ENCODE data around the gene NPIPA2. TPM values are rescaled to one million over a fixed set of nuclear protein-coding genes. Genes with fewer than 3 reads are reported as not detected.
A peak's percentile ranks its signal among the peaks of the same experiment; 100 is the strongest.
"Not testable (repeated sequence)": the region's sequence is repeated elsewhere in the genome, so short reads cannot be mapped to it uniquely, and the experiment has no call there.

Gene NPIPA2
- total RNA-seq (2021) (12.1 to 20.8 TPM (median 19.5 TPM) in 3 replicates), Bru-seq, nascent RNA (percentile 14 among the genes with signal in this experiment)
- long read RNA-seq, experiment 1, partial matches to known transcripts: 2 of 14 reads
- long read RNA-seq, experiment 1, other reads (novel, unspliced or antisense): 12 of 14 reads
- long read RNA-seq, experiment 2, partial matches to known transcripts: 4 of 22 reads
- long read RNA-seq, experiment 2, other reads (novel, unspliced or antisense): 18 of 22 reads
- long read RNA-seq, experiment 3, partial matches to known transcripts: 1 of 12 reads
- long read RNA-seq, experiment 3, other reads (novel, unspliced or antisense): 11 of 12 reads

GRCh38 chr16:14742273-14743128, at the start of gene NPIPA2:
NPIPA2 (plus strand) TSS chr16:14742533; CDS start chr16:14748066, 5,533 bp downstream.
- ATAC-seq: peak; percentile 99
- DNase-seq (ENCODE audit: low spot score); POLR2A ChIA-PET; H3K9me3 Mint-ChIP-seq; H3K4me3 Mint-ChIP-seq; H3K36me3 Mint-ChIP-seq; CTCF ChIA-PET; H3K27me3 Mint-ChIP-seq (ENCODE audit: low read depth); H3K4me1 Mint-ChIP-seq; H3K27ac Mint-ChIP-seq: not testable (repeated sequence)

- ATAC-seq: peak; percentile 94
- H3K4me1 Mint-ChIP-seq; H3K9me3 Mint-ChIP-seq; DNase-seq (ENCODE audit: low spot score); CTCF ChIA-PET; H3K4me3 Mint-ChIP-seq; POLR2A ChIA-PET; H3K27ac Mint-ChIP-seq; H3K36me3 Mint-ChIP-seq; H3K27me3 Mint-ChIP-seq (ENCODE audit: low read depth): not testable (repeated sequence)
Measured at GRCh38 chr16:14694129-14694528, 48.2 kb upstream of the NPIPA2 start, which contains the start of gene PLA2G10. PLA2G10 (minus strand) TSS chr16:14694308; CDS start chr16:14694229, 79 bp downstream.

DNA sequence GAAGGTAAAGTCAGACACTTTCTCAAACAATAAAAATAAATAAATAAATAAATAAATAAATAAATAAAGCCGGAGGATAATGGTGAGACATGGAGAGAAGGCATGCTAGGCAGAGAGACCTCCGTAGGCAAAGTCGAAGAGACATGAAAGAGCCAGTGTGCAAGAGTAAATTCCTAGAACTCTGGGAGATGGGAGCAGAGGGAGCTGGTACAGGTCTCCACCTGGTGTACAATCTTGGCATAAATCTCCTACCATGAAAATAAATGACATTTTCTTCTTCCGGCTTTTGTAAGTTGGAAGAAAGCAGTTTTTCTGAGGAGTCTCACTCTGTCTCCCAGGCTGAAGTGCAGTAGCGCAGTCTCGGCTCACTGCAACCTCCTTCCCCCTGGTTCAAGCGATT, 40.5 kb upstream of the NPIPA2 start:
- not testable (repeated sequence) for ATAC-seq, H3K4me1 Mint-ChIP-seq, H3K36me3 Mint-ChIP-seq

DNA sequence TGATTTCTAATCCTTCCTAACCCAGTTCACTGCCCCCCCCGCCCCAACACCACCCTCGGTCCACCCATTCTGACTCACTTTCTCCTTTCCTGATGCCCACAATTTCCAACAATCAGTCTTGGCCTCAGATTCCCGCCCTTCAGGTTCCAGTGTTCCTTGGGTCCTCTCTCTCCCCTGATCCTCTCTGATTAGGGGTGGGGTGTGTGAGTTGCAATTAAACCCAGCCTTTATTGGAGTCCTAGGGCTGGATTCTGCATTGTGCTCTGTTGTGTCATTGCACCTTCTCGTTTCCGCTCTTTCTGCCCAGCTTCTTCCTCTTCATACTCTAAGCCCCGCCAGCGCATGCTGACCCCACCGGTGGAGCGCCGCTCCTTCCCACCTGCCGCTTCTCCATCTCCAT, 39.7 kb upstream of the NPIPA2 start:
- H3K4me1 Mint-ChIP-seq; CTCF ChIA-PET; POLR2A ChIA-PET; H3K27ac Mint-ChIP-seq; H3K4me3 Mint-ChIP-seq; H3K27me3 Mint-ChIP-seq (ENCODE audit: low read depth); H3K9me3 Mint-ChIP-seq; ATAC-seq; DNase-seq (ENCODE audit: low spot score); H3K36me3 Mint-ChIP-seq: not testable (repeated sequence)

More for the DNA sequence above, 40.5 kb upstream of the NPIPA2 start:
- CTCF ChIA-PET; H3K27me3 Mint-ChIP-seq (ENCODE audit: low read depth); POLR2A ChIA-PET; H3K4me3 Mint-ChIP-seq; DNase-seq (ENCODE audit: low spot score); H3K9me3 Mint-ChIP-seq; H3K27ac Mint-ChIP-seq: not testable (repeated sequence)

DNA sequence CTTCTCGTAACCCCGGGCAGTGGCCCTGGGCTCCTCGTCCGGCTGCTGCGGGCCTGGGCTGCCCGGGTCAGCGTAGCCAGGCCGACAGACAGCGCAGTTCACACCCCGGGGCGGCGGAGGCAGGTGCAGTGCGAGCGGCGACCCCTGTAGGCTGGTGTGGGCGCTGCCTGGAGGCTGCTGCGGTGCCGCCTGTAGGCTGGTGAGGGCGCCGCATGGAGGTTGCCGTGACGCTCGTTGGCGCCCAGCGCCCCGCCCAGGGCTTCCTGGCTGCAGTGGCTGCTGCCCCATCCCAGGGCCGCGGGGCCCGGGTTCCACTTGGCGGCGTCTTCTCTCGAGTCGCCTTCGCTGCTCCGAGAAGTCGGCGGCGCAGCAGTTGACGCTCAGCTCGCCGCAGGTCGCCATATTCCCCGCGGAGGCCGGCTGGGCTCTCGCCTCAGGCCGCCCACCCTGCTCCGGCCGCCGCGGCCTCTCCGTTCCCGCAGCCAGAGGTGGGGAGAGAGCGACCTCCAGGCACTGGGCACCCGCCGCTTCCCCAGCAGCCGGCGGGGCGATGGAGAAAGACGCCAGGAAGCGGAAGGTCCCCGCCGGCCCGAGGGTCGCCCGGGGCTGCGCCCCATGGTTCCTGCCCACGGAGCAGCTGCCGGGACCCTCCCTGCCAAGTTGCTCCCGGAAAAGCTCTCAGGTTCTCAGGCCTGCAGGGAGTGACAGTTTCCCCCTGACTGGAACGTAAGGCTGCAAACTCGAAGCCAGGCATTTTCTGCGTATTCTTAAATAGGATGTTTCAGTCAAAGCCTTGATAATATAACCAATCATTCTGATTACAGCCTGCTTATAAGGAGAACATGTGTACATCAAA, 38.9 kb upstream of the NPIPA2 start, which contains the start of gene NPIPA3:
NPIPA3 (plus strand) TSS at position 256 of the 856 bp plus-strand sequence. CDS start 5,533 bp downstream, outside the sequence.
- H3K9me3 Mint-ChIP-seq; H3K27me3 Mint-ChIP-seq (ENCODE audit: low read depth); H3K27ac Mint-ChIP-seq; DNase-seq (ENCODE audit: low spot score); POLR2A ChIA-PET; H3K36me3 Mint-ChIP-seq; H3K4me3 Mint-ChIP-seq; H3K4me1 Mint-ChIP-seq; CTCF ChIA-PET: not testable (repeated sequence)
- peak; percentile 99 for ATAC-seq

DNA sequence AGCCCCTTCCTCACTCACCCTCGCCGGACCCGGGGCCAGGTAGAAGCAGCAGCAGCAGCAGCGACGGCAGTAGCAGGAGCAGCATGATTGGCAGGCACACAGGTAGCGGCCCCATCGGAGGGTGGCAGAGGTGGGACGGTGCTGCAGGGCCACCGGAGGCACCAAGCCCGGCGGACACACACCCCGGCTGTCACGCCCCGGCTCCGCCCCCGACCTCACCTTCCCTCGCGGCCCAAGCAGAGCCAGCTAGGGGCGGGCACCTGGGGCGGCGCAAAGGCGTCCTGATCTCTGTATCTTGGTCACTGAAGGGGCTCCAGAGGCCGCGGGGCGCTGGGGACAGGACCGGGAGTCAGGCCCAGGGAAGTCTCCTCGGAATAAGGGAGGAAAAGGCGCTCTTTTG, 9.1 kb upstream of the NPIPA2 start:
- H3K27me3 Mint-ChIP-seq (ENCODE audit: low read depth); H3K4me3 Mint-ChIP-seq; H3K9me3 Mint-ChIP-seq; H3K4me1 Mint-ChIP-seq; CTCF ChIA-PET; H3K27ac Mint-ChIP-seq; DNase-seq (ENCODE audit: low spot score); H3K36me3 Mint-ChIP-seq; POLR2A ChIA-PET: not testable (repeated sequence)
- peak; percentile 92 for ATAC-seq

GRCh38 chr16:14740832-14741385, 1.4 kb upstream of the NPIPA2 start:
- ATAC-seq; DNase-seq (ENCODE audit: low spot score); H3K27me3 Mint-ChIP-seq (ENCODE audit: low read depth); POLR2A ChIA-PET; H3K27ac Mint-ChIP-seq; H3K4me1 Mint-ChIP-seq; H3K9me3 Mint-ChIP-seq; H3K4me3 Mint-ChIP-seq; H3K36me3 Mint-ChIP-seq; CTCF ChIA-PET: not testable (repeated sequence)

- POLR2A ChIA-PET; ATAC-seq; H3K36me3 Mint-ChIP-seq; H3K27ac Mint-ChIP-seq; DNase-seq (ENCODE audit: low spot score); H3K4me3 Mint-ChIP-seq; H3K4me1 Mint-ChIP-seq; H3K9me3 Mint-ChIP-seq; H3K27me3 Mint-ChIP-seq (ENCODE audit: low read depth); CTCF ChIA-PET: not testable (repeated sequence)
Measured at GRCh38 chr16:14741794-14742193, 539 bp upstream of the NPIPA2 start.

- not testable (repeated sequence) for H3K4me1 Mint-ChIP-seq, ATAC-seq, H3K4me3 Mint-ChIP-seq
Measured at GRCh38 chr16:14773654-14774053, 31.3 kb downstream of the NPIPA2 start.

DNA sequence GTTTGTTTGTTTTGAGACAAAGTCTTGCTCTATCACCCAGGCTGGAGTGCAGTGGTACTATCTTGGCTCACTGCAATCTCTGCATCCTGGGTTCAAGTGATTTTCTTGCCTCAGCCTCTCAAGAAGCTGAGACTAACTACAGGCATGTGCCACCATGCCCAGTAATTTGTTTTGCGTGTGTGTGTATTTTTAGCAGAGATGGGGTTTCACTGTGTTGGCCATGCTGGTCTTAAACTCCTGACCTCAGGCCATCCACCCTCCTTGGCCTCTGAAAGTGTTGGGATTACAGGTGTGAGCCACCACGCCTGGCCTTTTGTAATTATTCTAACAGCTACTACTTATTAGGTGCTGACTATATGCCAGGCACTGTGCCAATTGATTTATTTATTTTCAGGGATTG, 33.3 kb downstream of the NPIPA2 start:
- H3K27ac Mint-ChIP-seq; H3K9me3 Mint-ChIP-seq; CTCF ChIA-PET; DNase-seq (ENCODE audit: low spot score); ATAC-seq; POLR2A ChIA-PET; H3K27me3 Mint-ChIP-seq (ENCODE audit: low read depth); H3K4me1 Mint-ChIP-seq; H3K36me3 Mint-ChIP-seq; H3K4me3 Mint-ChIP-seq: not testable (repeated sequence)

More at GRCh38 chr16:14773654-14774053, 31.3 kb downstream of the NPIPA2 start:
- H3K36me3 Mint-ChIP-seq; H3K27me3 Mint-ChIP-seq (ENCODE audit: low read depth); DNase-seq (ENCODE audit: low spot score); CTCF ChIA-PET; H3K27ac Mint-ChIP-seq; POLR2A ChIA-PET; H3K9me3 Mint-ChIP-seq: not testable (repeated sequence)

DNA sequence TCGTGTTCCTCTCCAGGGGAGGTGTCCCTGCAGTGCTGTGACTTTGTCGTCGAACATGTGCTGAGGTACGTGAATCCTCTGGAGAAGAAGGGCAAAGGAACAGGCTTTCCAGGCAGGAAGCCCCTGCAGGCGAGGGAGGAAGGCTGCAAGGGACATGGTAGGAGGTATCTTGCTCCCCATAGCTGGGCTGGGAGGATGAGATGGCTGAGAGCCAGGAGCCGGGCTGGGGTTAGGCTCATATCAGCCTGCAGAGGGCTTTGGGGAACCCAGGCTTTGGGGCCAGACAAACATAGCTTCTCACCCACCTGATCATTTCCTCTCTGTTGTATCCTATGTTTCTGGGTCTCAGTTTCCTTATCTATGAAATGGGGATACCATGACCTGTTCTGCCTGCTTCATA, 34.4 kb downstream of the NPIPA2 start:
- ATAC-seq: peak; percentile 99
- H3K9me3 Mint-ChIP-seq; POLR2A ChIA-PET; DNase-seq (ENCODE audit: low spot score); H3K36me3 Mint-ChIP-seq; H3K4me1 Mint-ChIP-seq; H3K4me3 Mint-ChIP-seq; H3K27ac Mint-ChIP-seq; H3K27me3 Mint-ChIP-seq (ENCODE audit: low read depth); CTCF ChIA-PET: not testable (repeated sequence)

Measured in WTC11 (cell line).